OCI-LY1 (cell line): Measurements from ENCODE around the gene NPFF.

ENCODE experiments used
- H2AFZ ChIP-seq: fragments of 200-600 bp; sonication (generic), shearing (Covaris generic); 2 replicates; pipeline ENCODE4 v1.6.0; 2014; ENCODE audit warnings: antibody characterized with exemption, mild to moderate bottlenecking, low read length
- H3F3A ChIP-seq: fragments of 200-600 bp; sonication (generic), shearing (Covaris generic); 2 replicates; pipeline ENCODE4 v1.6.0; 2014; ENCODE audit warnings: mild to moderate bottlenecking, antibody characterized with exemption, low read length, moderate library complexity; ENCODE audit not compliant: insufficient read depth
- H3K27ac ChIP-seq: fragments of 200-600 bp; sonication (generic); 2 replicates; pipeline ENCODE4 v1.5.1; 2014; ENCODE audit warnings: low read length, mixed run types, mild to moderate bottlenecking, low read depth; ENCODE audit not compliant: poor library complexity, severe bottlenecking
- H3K27me3 ChIP-seq: fragments of 200-600 bp; sonication (generic); 2 replicates; pipeline ENCODE4 v1.6.0; 2014; ENCODE audit warnings: antibody characterized with exemption, mild to moderate bottlenecking, low read length, moderate library complexity; ENCODE audit not compliant: insufficient read depth
- H3K36me3 ChIP-seq: fragments of 200-600 bp; sonication (generic); 2 replicates; pipeline ENCODE4 v1.6.1; 2014; ENCODE audit warnings: mild to moderate bottlenecking, antibody characterized with exemption, low read length, moderate library complexity, mixed read lengths; ENCODE audit not compliant: insufficient read depth
- H3K4me1 ChIP-seq: fragments of 200-600 bp; sonication (generic); 2 replicates; pipeline ENCODE4 v1.5.1; 2014; ENCODE audit warnings: mild to moderate bottlenecking, low read length, moderate library complexity; ENCODE audit not compliant: insufficient read depth, severe bottlenecking
- H3K4me2 ChIP-seq: fragments of 200-600 bp; sonication (generic), shearing (Covaris generic); 2 replicates; pipeline ENCODE4 v1.6.1; 2014; ENCODE audit warnings: low read length
- H3K4me3 ChIP-seq: fragments of 200-600 bp; sonication (generic); 2 replicates; pipeline ENCODE4 v1.5.1; 2014; ENCODE audit warnings: low read length, low read depth, mild to moderate bottlenecking, mixed read lengths; ENCODE audit not compliant: poor library complexity, severe bottlenecking
- H3K79me2 ChIP-seq: fragments of 200-600 bp; shearing (Covaris generic); 2 replicates; pipeline ENCODE4 v1.6.1; 2016; ENCODE audit warnings: mixed run types, low read length, mixed read lengths; ENCODE audit not compliant: insufficient read depth
- H3K9ac ChIP-seq: fragments of 200-600 bp; sonication (generic), shearing (Covaris generic); 2 replicates; pipeline ENCODE4 v1.6.1; 2014; ENCODE audit warnings: mild to moderate bottlenecking, low read length, mixed read lengths
- H3K9me2 ChIP-seq: fragments of 200-600 bp; sonication (generic), shearing (Covaris generic); 2 replicates; pipeline ENCODE4 v1.6.1; 2014; ENCODE audit warnings: low read depth, mild to moderate bottlenecking, low read length, mixed read lengths
- H3K9me3 ChIP-seq: fragments of 200-600 bp; shearing (Covaris generic); 2 replicates; pipeline ENCODE4 v1.6.1; 2014; ENCODE audit warnings: low read length, mixed read lengths
- H4K20me1 ChIP-seq: fragments of 200-600 bp; sonication (generic), shearing (Covaris generic); 2 replicates; pipeline ENCODE4 v1.6.0; 2016; ENCODE audit warnings: mild to moderate bottlenecking, low read length; ENCODE audit not compliant: insufficient read depth
- CTCF ChIP-seq: fragments of 200-600 bp; sonication (generic), shearing (Covaris generic); IDR thresholded peaks from 2 replicates; pipeline ENCODE4 v1.5.1; 2017; ENCODE audit warnings: mild to moderate bottlenecking, antibody characterized with exemption, low read length, moderate library complexity, mixed read lengths
- EZH2 ChIP-seq: fragments of 200-600 bp; sonication (generic), shearing (Covaris generic); IDR thresholded peaks from 2 replicates; pipeline ENCODE4 v1.8.0; 2017; ENCODE audit warnings: borderline replicate concordance, mixed run types, mild to moderate bottlenecking, antibody characterized with exemption, low read length, moderate library complexity, mixed read lengths

The NPFF gene

GRCh38 chr12:53486736-53487487 is 20.4 kb downstream of the NPFF start:
- H4K20me1 ChIP-seq = no peaks in the 10 kb centered on the region
- H3F3A ChIP-seq = peaks cover 7% of the 10 kb centered on the region
- no peaks in the 10 kb centered on the region for H3K79me2 ChIP-seq
- no peak overlapping the region for H3K4me3 ChIP-seq
- no peaks in the 10 kb centered on the region; the same call in 1 of the 2 replicates for H3K27me3 ChIP-seq
- no peak overlapping the region for H3K4me2 ChIP-seq
- no peaks in the 10 kb centered on the region for H3K9me3 ChIP-seq
- H3K4me1 ChIP-seq = no peaks in the 10 kb centered on the region
- no peak overlapping the region for H3K9ac ChIP-seq
- no peaks in the 10 kb centered on the region for H3K9me2 ChIP-seq
- H3K36me3 ChIP-seq = peaks cover 44% of the 10 kb centered on the region
- H3K27ac ChIP-seq = no peak overlapping the region
- no peak overlapping the region for H2AFZ ChIP-seq
- TF ChIP-seq CTCF (no peak), EZH2 (no peak)

GRCh38 chr12:53485955-53486735 is 21.1 kb downstream of the NPFF start:
- Histone ChIP-seq H3K36me3 (peaks cover 51% of the 10 kb centered on the region), H3K4me3 (no peak overlapping the region), H3K9me3 (no peaks in the 10 kb centered on the region), H3K4me2 (no peak overlapping the region), H3K4me1 (no peaks in the 10 kb centered on the region), H2AFZ (no peak overlapping the region), H3K9me2 (no peaks in the 10 kb centered on the region), H4K20me1 (no peaks in the 10 kb centered on the region), H3K9ac (no peak overlapping the region), H3K79me2 (no peaks in the 10 kb centered on the region), H3K27ac (no peak overlapping the region), H3K27me3 (no peaks in the 10 kb centered on the region; the same call in 1 of the 2 replicates), H3F3A (peaks cover 7% of the 10 kb centered on the region; the same call in 1 of the 2 replicates)
- TF ChIP-seq EZH2 (no peak), CTCF (no peak)

- Histone ChIP-seq H3K9me2 (no peaks in the 10 kb centered on the region), H3K27ac (no peak overlapping the region), H3K4me2 (no peak overlapping the region), H3F3A (peaks cover 7% of the 10 kb centered on the region; the same call in 1 of the 2 replicates), H3K9ac (no peak overlapping the region), H3K9me3 (no peaks in the 10 kb centered on the region), H3K4me1 (no peaks in the 10 kb centered on the region), H3K36me3 (peaks cover 62% of the 10 kb centered on the region), H4K20me1 (no peaks in the 10 kb centered on the region), H3K79me2 (no peaks in the 10 kb centered on the region), H3K27me3 (no peaks in the 10 kb centered on the region), H2AFZ (no peak overlapping the region), H3K4me3 (no peak overlapping the region)
- no peak for TF ChIP-seq EZH2
- no peak for TF ChIP-seq CTCF
These were observed 22.4 kb downstream of the NPFF start for GRCh38 chr12:53484686-53485575.
